GM15510 (cell line): ENCODE results near the gene PRRX2.

Source experiments
- POLR2A ChIP-seq: IDR thresholded peaks from 3 replicates; pipeline ENCODE4 v1.6.1; 2011; ENCODE audit warnings: borderline replicate concordance; ENCODE audit not compliant: insufficient read length; ENCODE audit errors: extremely low read depth

The PRRX2 gene

GRCh38 chr9:129697656-129698253 is 32.3 kb downstream of the PRRX2 start:
- no peak for TF ChIP-seq POLR2A

GRCh38 chr9:129698254-129698757 is 32.9 kb downstream of the PRRX2 start:
- TF ChIP-seq POLR2A = no peak

- TF ChIP-seq POLR2A = no peak
These were observed 35.6 kb downstream of the PRRX2 start for GRCh38 chr9:129701054-129701453.

GRCh38 chr9:129701549-129701948 is 36.1 kb downstream of the PRRX2 start:
- TF ChIP-seq POLR2A = no peak

GRCh38 chr9:129702589-129703520 is 37.4 kb downstream of the PRRX2 start:
- no peak for TF ChIP-seq POLR2A

- TF ChIP-seq POLR2A = no peak
These were observed 38.4 kb downstream of the PRRX2 start for GRCh38 chr9:129703667-129704355.

GRCh38 chr9:129704807-129705206 is 39.4 kb downstream of the PRRX2 start:
- TF ChIP-seq POLR2A = no peak

GRCh38 chr9:129708793-129709192 is 43.3 kb downstream of the PRRX2 start:
- no peak for TF ChIP-seq POLR2A

- TF ChIP-seq POLR2A = no peak
These were observed 44.2 kb downstream of the PRRX2 start for GRCh38 chr9:129709438-129710168.

- TF ChIP-seq POLR2A = no peak
These were observed 44.7 kb downstream of the PRRX2 start for GRCh38 chr9:129710169-129710453.

- TF ChIP-seq POLR2A = no peak
These were observed 47.4 kb downstream of the PRRX2 start for GRCh38 chr9:129712634-129713401.

- no peak for TF ChIP-seq POLR2A
These were observed 47.9 kb downstream of the PRRX2 start for GRCh38 chr9:129713402-129713679.

- TF ChIP-seq POLR2A = no peak
These were observed 49.1 kb downstream of the PRRX2 start for GRCh38 chr9:129714511-129715061.

- TF ChIP-seq POLR2A = no peak
These were observed 50.6 kb downstream of the PRRX2 start for GRCh38 chr9:129716091-129716490.

- no peak for TF ChIP-seq POLR2A
These were observed 52.5 kb downstream of the PRRX2 start for GRCh38 chr9:129717991-129718390.

- no peak for TF ChIP-seq POLR2A
These were observed 53.2 kb downstream of the PRRX2 start for GRCh38 chr9:129718647-129719046.
